GM19025 (cell line): Measurements from ENCODE around the gene LAMA3.
A peak's percentile ranks its signal among the peaks of the same experiment; 100 is the strongest.

ENCODE experiments used
- ATAC-seq: cut with Tn5 transposase; IDR thresholded peaks from one replicate; pipeline ENCODE4 v1.9.1; 2021; ENCODE audit warnings: mild to moderate bottlenecking, low read depth, moderate library complexity; ENCODE audit not compliant: unreplicated experiment

LAMA3 gene

GRCh38 chr18:23758281-23758680 lies 69.0 kb downstream of the LAMA3 start:
- no peak for ATAC-seq

GRCh38 chr18:23761941-23762340 lies 72.7 kb downstream of the LAMA3 start:
- no peak for ATAC-seq

- no peak for ATAC-seq
Measured at GRCh38 chr18:23763343-23763742, 74.1 kb downstream of the LAMA3 start.

GRCh38 chr18:23765931-23766330 lies 76.7 kb downstream of the LAMA3 start:
- no peak for ATAC-seq

- ATAC-seq, result no peak
Measured at GRCh38 chr18:23772327-23773024, 83.2 kb downstream of the LAMA3 start.

GRCh38 chr18:23776306-23776705 lies 87.1 kb downstream of the LAMA3 start:
- no peak for ATAC-seq

- ATAC-seq, result no peak
Measured at GRCh38 chr18:23778828-23779227, 89.6 kb downstream of the LAMA3 start.

- ATAC-seq, result no peak
Measured at GRCh38 chr18:23779696-23780303, 90.5 kb downstream of the LAMA3 start.

- ATAC-seq, result no peak
Measured at GRCh38 chr18:23784832-23785245, 95.6 kb downstream of the LAMA3 start.

- ATAC-seq, result no peak
Measured at GRCh38 chr18:23793051-23793450, 103.8 kb downstream of the LAMA3 start.

GRCh38 chr18:23793985-23794867 lies 105.0 kb downstream of the LAMA3 start:
- no peak for ATAC-seq

- ATAC-seq, result no peak
Measured at GRCh38 chr18:23798249-23798648, 109.0 kb downstream of the LAMA3 start.

GRCh38 chr18:23798824-23799223 lies 109.6 kb downstream of the LAMA3 start:
- ATAC-seq, result no peak

GRCh38 chr18:23799540-23799939 lies 110.3 kb downstream of the LAMA3 start:
- ATAC-seq, result no peak

GRCh38 chr18:23800902-23801301 lies 111.6 kb downstream of the LAMA3 start:
- no peak for ATAC-seq

- no peak for ATAC-seq
Measured at GRCh38 chr18:23802817-23803216, 113.6 kb downstream of the LAMA3 start.

- no peak for ATAC-seq
Measured at GRCh38 chr18:23803755-23804154, 114.5 kb downstream of the LAMA3 start.

- no peak for ATAC-seq
Measured at GRCh38 chr18:23805898-23806297, 116.6 kb downstream of the LAMA3 start.

GRCh38 chr18:23809415-23809814 lies 120.2 kb downstream of the LAMA3 start:
- no peak for ATAC-seq

GRCh38 chr18:23810396-23810795 lies 121.1 kb downstream of the LAMA3 start:
- ATAC-seq, result peak; percentile 41

- ATAC-seq, result no peak
Measured at GRCh38 chr18:23811176-23811575, 121.9 kb downstream of the LAMA3 start.
